Glutamatergic neuron (in vitro differentiated cells): ENCODE measurements around the gene MAP9. TPM values are rescaled to one million over a fixed set of nuclear protein-coding genes. Genes with fewer than 3 reads are reported as not detected.

ENCODE experiments used
- DNase-seq: peaks from one replicate; pipeline ENCODE4 v3.0.0; 2022
- H3K27ac Mint-ChIP-seq: one replicate; pipeline ENCODE4 v1.8.0; 2020; ENCODE audit warnings: mild to moderate bottlenecking, mixed read lengths, inconsistent platforms; ENCODE audit not compliant: unreplicated experiment
- H3K27me3 Mint-ChIP-seq: one replicate; pipeline ENCODE4 v1.8.0; 2020; ENCODE audit warnings: mild to moderate bottlenecking, moderate library complexity, mixed read lengths, inconsistent platforms; ENCODE audit not compliant: unreplicated experiment
- H3K36me3 Mint-ChIP-seq: one replicate; pipeline ENCODE4 v1.8.0; 2020; ENCODE audit warnings: mild to moderate bottlenecking, mixed read lengths, inconsistent platforms; ENCODE audit not compliant: unreplicated experiment
- H3K4me1 Mint-ChIP-seq: one replicate; pipeline ENCODE4 v1.8.0; 2020; ENCODE audit warnings: mild to moderate bottlenecking, low read depth, mixed read lengths, inconsistent platforms; ENCODE audit not compliant: unreplicated experiment
- H3K4me3 Mint-ChIP-seq: one replicate; pipeline ENCODE4 v1.8.0; 2020; ENCODE audit warnings: mild to moderate bottlenecking, mixed read lengths, inconsistent platforms; ENCODE audit not compliant: unreplicated experiment
- H3K9me3 Mint-ChIP-seq: one replicate; pipeline ENCODE4 v1.8.0; 2020; ENCODE audit warnings: mild to moderate bottlenecking, moderate library complexity, mixed read lengths, inconsistent platforms; ENCODE audit not compliant: unreplicated experiment
- CTCF ChIP-seq: fragments of 200-600 bp; sonication (generic); IDR thresholded peaks from one replicate; pipeline ENCODE4 v1.5.0; 2021; ENCODE audit not compliant: partially characterized antibody, unreplicated experiment
- total RNA-seq: library from RNA; stranded (reverse); fragmentation: NEBNext Ultra II Directional; extraction: Animal tissue kit (Norgen Biotek cat#: 25700); gene quantifications from one replicate; pipeline ENCODE4 v1.2.1, GENCODE V29; 2021; ENCODE audit not compliant: unreplicated experiment

Gene MAP9
- total RNA-seq, 1 donor from 2014 or later, result 8.1 TPM

GRCh38 chr4:155299103-155299502 is 77.7 kb downstream of the MAP9 start:
- Mint-ChIP-seq H3K4me1 (no peaks in the 10 kb centered on the region), H3K27me3 (no peaks in the 10 kb centered on the region), H3K27ac (no peak overlapping the region), H3K36me3 (no peaks in the 10 kb centered on the region), H3K4me3 (no peak overlapping the region), H3K9me3 (peaks cover 2% of the 10 kb centered on the region)
- DNase-seq, result no peak
- no peak for TF ChIP-seq CTCF

Other genes starting within 250 kb of the MAP9 start
- not detected for gene NPY2R, start 168.3 kb downstream of the MAP9 start, total RNA-seq